ENCODE measurements around the gene HOXC13.
A peak's percentile ranks its signal among the peaks of the same experiment; 100 is the strongest.

Gene HOXC13

GRCh38 chr12:53982648-53983567 is 44.3 kb downstream of the HOXC13 start:
- no peak for DNase-seq

GRCh38 chr12:53983568-53983949 is 44.9 kb downstream of the HOXC13 start:
- DNase-seq = no peak

DNA sequence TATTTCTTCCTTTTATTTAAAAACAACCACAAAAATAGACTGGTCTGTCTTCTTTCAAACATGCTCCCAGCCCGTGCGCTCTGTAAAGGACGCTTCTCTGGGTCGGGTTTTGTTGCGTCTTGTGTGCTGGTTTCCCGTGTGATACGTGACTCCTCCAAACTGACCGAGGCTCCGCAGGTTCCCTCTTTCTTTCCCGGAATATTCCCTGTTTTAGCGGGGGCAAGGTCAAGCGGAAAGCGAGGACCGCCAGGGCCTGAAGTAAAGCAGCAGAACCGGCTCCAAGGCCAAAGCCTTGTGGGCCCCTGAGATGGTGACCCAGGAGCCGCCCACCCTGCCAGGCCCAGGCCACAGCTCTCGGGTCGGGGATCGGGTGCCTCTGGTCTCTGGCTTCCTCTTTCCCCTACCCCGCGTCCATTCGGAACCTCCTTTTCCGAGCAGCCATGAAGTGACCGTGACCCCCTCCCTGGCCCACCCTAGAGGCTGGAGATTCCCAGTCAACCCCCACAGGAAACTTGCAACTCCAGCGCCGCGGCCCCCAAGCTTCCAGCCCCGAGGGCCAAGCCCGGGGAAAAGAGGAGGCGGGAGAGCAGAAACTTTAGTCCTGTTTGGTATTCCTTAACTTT is 45.4 kb downstream of the HOXC13 start:
- DNase-seq = no peak

- peak; percentile 99 for DNase-seq
These were observed 46.5 kb downstream of the HOXC13 start, which contains the start of gene HOXC10 for GRCh38 chr12:53984901-53985691. Gene HOXC10, plus strand, starts transcription at chr12:53985146. Its CDS starts 114 bp downstream, at chr12:53985260.

- DNase-seq = no peak
These were observed 47.0 kb downstream of the HOXC13 start for GRCh38 chr12:53985692-53985993.

- peak; percentile 38 for DNase-seq
These were observed 47.5 kb downstream of the HOXC13 start for GRCh38 chr12:53985994-53986685.

DNA sequence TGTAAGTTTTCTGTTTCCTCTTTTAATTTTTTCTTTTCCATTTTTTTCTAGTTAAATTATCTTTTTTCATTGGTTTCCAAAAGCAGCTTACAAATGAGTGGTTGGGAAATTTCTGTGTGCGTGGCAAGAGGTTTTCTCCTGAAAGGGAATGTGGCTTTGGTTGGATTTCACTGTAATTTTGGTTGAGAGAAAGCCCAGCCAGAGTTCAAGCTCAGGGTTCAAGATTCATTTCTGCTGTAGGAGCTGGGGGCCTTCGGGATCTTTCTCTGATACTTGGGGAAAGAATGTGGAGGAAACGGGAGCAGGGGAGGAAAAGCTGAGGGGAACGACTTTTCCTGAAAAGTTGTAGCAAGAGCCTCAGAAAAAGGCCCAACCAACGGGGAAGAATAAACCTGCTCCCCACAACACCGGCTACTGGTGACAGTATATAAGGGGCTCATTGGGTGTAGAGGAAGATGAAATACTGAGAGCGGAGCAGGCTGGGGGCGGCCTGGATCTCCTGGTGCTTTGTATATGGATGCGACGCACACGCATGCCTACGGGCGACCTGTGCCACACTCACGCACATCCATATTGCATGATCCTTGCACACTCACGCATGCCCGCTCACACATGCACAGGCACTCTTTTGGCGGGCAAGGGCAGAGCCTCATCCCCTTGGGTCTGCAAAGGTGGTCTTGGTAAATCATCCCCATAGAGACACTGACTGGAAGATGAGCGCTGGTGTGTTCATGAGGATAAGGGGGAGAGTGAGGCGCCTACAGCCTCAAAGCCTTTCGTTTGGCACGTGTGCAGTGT is 48.3 kb downstream of the HOXC13 start:
- DNase-seq = no peak

- DNase-seq = no peak
These were observed 49.2 kb downstream of the HOXC13 start for GRCh38 chr12:53987787-53988230.

- no peak for DNase-seq
These were observed 50.1 kb downstream of the HOXC13 start for GRCh38 chr12:53988541-53989226.

GRCh38 chr12:53989227-53990113 is 50.8 kb downstream of the HOXC13 start:
- peak; percentile 60 for DNase-seq

GRCh38 chr12:53990311-53991076 is 51.9 kb downstream of the HOXC13 start:
- DNase-seq = no peak

GRCh38 chr12:53991077-53991460 is 52.4 kb downstream of the HOXC13 start:
- peak; percentile 76 for DNase-seq

DNA sequence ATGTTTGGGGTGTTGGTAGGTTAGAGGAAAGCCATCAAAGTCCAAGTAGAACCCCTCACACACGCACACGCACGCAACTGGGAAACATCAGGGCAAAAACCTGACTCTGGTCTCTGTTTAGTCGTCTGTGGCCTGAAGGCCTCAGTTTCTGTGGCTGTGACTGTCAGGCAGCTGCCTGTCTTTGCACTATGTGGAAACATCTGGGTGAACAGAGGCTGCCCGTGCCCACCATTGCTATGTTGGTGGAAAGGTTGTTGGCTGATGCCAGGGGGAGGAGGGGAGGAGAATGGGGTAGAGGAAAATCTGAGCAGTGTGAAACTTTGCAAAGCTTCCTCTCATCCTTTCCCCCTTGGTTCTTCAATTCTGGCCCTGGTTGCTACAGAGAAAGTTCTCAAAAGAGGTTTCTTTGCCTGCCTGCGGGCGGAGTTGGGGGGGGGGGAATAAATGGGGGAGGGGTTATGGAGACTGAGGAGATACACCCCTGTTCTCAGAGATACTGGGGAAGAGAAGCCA is 53.8 kb downstream of the HOXC13 start:
- no peak for DNase-seq

DNA sequence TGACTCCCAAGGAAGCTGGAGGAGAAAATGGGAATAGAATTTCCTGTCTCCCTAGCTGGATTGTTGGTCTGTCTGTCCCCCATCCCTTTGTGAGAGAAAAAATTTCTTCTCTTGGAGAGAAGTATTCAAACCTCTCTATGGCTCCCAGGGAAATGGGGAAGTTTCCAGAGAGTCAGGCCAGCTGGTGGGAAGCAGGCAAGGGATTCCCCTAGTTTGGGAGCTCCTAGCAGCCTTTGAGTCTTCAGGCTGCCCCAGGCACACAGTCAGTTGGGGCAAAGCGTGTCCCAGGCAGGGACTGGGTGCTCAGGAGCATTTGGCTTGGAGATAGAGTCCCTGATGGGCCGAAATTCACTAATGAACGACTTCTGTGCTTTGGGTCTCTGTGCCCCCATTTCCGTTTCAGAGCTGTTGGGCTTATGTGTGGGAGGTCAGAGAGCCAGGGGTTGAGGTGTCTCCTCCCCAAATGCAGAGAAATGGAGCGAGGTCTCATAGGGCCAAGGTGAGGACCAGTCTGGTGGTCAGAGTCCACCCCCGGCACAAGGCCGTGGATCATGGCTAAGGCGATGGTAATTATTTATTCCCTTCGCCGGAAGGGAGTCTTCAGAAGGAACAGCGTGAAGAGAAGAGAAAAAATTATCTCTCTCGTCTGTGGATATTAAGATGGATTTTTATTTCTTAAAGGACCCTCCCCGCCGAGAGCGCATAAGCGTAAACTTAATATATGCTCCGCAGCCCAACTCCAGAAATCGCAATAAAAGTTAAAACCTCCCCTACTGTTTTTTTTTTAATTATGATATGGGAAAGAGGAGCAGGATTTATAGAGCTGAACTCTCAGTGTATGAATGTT is 54.8 kb downstream of the HOXC13 start:
- no peak for DNase-seq

- DNase-seq = no peak
These were observed 55.3 kb downstream of the HOXC13 start for GRCh38 chr12:53994009-53994263.

GRCh38 chr12:53994264-53995001 is 55.8 kb downstream of the HOXC13 start:
- DNase-seq = no peak

GRCh38 chr12:53995002-53995377 is 56.4 kb downstream of the HOXC13 start:
- no peak for DNase-seq
